GM19099 (cell line): ENCODE data around the gene FGF9.

ENCODE experiments used
- POLR2A ChIP-seq: IDR thresholded peaks from 3 replicates; pipeline ENCODE4 v1.6.1; 2011; ENCODE audit warnings: low read depth; ENCODE audit not compliant: insufficient read length; ENCODE audit errors: extremely low read depth

The FGF9 gene

GRCh38 chr13:21670883-21671619 lies at the start of gene FGF9:
FGF9 (plus strand) TSS chr13:21671073; CDS start chr13:21671913, 840 bp downstream.
- TF ChIP-seq POLR2A, result peak; percentile 81

DNA sequence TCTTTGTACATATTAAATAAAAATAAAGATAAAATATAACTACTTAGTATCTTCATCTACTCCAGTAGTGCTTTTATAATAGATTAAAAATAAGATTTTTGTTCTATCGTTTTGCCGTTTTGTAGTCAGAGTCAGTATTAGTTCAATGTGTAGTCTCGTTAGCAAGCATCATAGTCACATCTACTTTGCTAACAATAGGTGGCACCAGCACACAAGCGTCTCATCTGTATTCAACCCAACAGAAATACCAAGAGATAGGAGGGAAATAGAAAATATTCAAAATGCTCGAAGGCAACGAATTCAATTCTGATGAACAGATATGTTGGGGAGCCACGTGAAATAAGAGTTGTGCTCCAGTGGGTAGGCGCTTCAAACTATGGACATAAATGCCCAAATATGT lies 45.5 kb upstream of the FGF9 start:
- no peak for TF ChIP-seq POLR2A

DNA sequence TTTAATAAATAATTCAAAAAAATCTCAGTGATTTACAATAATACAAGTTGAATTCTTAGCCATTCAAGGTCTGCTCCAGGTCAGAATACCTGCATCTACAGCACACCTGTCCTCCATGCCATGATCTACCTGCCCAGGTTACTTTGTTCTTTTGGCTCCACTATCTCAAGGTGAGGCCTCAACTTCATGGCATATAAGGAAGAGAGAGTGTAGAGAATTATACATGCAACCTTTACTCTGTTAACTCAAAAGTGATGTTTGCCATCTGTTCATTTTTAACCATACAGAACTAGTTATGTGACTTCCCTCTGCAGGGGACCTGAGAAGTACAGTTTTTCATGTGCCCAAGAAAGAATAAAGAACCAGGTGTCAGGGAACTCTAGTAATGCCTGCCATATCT lies 38.7 kb upstream of the FGF9 start:
- no peak for TF ChIP-seq POLR2A

GRCh38 chr13:21636656-21637055 lies 34.2 kb upstream of the FGF9 start:
- TF ChIP-seq POLR2A, result no peak

- no peak for TF ChIP-seq POLR2A
These were observed 33.6 kb upstream of the FGF9 start for GRCh38 chr13:21637296-21637695.

DNA sequence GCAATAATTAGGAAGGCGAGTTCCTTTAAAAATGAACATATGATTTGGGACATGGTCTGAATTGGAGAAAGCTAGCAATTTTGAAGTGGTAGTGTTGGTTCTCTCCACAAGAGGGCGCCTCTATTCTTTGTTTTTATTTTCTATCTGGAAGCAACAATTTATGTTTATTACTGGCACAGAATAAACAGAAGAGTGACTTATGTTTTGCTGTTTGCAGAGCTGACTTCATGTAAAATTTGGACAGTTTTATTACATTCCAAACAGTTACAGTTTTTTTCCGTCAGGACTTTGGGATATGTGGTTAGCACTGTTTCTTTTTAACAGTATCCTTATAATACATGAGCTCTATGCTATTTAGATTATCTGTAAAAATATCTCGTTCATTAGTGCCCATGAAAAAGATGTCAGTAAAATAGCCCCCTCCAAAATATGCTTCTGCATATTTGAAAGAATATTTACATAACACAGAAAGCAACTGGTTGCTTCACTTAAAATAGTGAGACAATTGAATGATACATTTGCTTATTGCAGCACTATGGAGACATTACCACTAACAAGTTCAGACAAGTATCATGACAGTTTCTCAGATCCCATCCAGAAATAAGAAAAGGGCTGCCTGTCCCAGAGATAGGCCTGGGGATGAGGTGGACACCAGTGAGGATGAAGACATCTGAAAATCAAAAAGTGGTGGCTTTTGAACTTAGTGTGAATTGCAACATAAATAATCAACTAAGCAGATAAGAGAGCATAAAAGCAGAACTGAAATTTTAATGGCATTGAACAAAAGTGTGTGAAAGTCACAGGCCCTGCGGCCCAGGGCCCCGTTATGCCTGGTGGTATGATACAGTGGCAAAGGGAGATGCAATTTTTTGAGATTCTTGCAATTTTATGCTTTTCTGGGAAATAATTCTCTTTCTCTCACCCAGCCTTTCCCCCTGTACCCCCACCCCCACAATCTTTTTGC lies 32.3 kb upstream of the FGF9 start:
- TF ChIP-seq POLR2A, result no peak

DNA sequence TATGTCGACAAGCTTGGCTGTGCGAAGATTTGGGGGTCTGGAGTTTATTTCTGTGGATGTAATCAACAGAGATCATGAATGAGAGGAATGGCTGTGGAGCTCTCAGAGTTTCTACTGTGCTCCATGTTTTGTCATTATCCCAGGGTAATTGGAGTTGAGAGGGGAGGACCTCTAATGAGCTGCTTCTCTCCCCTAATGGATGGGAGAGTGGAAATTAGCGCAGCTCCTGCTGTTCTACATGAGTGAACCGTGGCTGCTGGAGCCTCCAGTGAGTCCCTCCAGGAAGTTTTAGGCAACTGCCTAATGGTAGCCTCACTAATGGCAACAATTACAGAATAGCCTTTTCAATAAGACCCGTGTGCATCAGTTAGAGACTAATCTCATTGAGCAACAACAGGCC lies 31.3 kb upstream of the FGF9 start:
- TF ChIP-seq POLR2A, result no peak

DNA sequence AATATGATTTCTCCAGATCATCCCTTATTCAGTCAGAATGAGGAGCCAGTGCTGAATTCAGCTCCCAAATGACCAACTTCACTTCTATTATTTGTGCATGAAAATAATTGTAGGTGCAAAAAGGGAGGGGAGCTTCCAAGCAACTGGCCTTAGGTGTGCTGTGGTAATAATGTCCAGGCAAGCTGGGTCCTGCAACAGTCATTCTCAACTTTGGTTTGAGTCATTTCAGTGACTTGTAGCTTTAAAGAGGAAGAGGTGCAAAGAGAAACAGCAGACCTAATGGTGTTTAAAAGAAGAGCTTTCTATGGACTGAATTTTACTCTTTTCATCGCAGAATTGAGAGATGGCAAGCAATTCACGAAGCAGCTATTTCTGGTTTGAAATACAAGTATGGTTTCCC lies 29.2 kb upstream of the FGF9 start:
- TF ChIP-seq POLR2A, result no peak

- TF ChIP-seq POLR2A, result no peak
These were observed 13.3 kb upstream of the FGF9 start for GRCh38 chr13:21657538-21657937.

DNA sequence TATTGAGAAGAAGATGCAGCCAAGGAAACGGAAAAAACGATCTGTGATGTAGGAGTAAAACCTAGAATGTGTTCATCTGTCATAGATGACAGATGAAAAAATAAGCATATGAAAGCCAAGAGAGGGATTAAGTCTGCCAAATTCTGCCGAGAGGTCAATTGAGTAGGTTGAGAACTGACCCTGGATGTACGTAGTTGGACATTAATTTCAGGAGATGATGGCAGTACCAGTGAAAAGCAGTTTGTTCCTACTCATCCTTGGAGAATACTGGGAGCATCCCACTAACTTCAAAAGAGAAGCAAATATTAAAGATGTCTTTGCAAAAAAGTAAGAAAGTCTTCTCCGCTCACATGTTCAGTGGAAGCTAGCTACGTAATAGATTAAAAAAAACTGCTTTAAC lies 11.8 kb upstream of the FGF9 start:
- TF ChIP-seq POLR2A, result no peak

DNA sequence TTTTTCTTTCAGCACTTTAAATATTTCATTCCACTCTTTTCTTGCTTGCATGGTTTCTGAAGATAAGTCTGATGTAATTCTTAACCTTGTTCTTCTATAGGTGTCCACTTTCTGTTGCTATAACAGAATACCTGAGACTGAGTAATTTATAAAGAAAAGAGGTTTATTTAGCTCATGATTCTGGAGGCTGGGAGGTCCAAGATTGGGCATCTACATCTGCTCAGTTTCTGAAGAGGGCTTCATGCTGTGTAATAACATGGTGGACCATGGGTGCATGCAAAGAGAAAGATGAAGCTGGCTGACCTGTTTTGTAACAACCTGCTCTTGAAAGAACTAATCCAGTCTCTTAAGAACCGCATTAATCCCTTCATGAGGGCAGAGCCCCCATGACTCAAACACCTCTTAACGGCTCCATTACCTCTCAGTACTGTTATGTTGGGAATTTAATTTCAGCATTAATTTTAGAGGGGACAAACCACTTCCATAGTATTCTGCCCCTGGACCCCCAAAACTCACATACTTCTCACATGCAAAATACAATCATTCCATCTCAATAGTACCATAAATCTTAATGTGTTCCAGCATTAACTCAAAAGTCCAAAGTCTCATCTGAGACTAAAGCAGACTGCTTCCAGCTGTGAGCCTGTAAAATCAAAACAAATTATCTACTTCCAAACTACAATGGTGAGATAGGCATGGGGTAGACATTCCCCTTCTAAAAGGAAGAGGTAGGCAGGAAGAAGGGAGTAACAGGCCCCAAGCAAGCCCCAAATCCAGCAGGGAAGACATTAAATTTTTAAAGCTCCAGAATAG lies 9.6 kb upstream of the FGF9 start:
- TF ChIP-seq POLR2A, result no peak

DNA sequence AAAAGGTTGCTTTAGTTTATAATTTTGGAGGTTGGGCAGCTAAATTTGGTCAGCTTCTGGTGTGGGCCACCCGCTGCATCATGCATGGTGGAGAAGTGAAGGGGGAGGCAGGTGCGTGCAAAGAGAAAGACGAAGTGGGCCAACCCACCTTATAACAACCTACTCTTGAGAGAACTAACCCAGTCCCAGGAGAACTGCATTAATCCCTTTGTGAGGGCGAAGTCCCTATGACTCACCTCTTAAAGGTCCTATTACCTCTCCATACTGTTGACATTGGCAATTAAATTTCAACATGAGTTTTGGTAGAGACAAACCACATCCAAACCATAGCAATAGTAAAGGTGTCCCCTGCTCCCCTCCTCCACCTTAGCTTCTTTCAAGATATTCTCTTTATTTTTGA lies 7.7 kb upstream of the FGF9 start:
- no peak for TF ChIP-seq POLR2A

DNA sequence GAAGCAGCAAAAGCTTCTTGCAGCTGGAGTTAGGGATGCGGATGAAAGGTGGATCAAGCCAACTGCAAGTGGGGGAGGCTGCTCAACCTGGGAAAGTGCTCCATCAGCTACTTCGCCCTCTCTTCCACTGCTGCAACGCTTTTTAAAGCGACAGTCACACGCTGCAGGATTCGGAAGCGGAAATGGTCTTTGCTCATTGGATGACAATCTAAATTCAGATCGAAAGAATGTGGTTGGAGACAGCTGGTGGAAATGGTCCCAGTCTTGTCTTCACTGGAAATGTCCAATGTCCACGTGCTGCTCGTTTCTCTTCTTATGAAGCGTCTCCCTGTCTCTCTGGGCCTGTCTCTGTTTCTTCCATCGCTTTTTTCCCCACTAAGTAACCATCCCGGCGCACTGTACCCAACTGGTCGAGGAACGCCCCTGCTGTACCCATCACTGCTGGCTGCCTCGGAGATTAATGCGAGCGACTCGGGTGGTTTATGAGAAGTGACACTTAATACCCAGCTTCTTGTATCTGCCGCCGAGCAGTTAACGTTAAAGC lies 2.1 kb upstream of the FGF9 start:
- no peak for TF ChIP-seq POLR2A

- peak; percentile 24 for TF ChIP-seq POLR2A
These were observed 629 bp upstream of the FGF9 start for GRCh38 chr13:21670006-21670882.
